Measurements from ENCODE around the gene M1AP. TPM values are rescaled to one million over a fixed set of nuclear protein-coding genes. Genes with fewer than 3 reads are reported as not detected.

M1AP gene
- total and polyA plus RNA-seq, 2 donors from 2014 or later = 0.49 to 3.4 TPM

- H3K36me3 ChIP-seq (ENCODE audit: control insufficient read depth in 2 of 3, insufficient read depth in 3 of 3, low read length in 3 of 3) = no peaks in the 10 kb centered on the region
- no peak for FAIRE-seq
- no peaks in the 10 kb centered on the region for H3K9me3 ChIP-seq (ENCODE audit: control insufficient read depth in 2 of 3, insufficient read depth in 1 of 3, low read length in 3 of 3)
- no peak overlapping the region for H3K9ac ChIP-seq (ENCODE audit: low read length in 3 of 3)
- DNase-seq = no peak
- intact Hi-C loops (cut with DNase I) = no loop called here
- H3K4me3 ChIP-seq (ENCODE audit: low read length in 3 of 3) = no peak overlapping the region
- H3K4me1 ChIP-seq (ENCODE audit: control insufficient read depth in 2 of 3, insufficient read depth in 2 of 3, low read depth in 1 of 3, low read length in 3 of 3) = peaks cover 0 to 7% (median 0%) of the 10 kb centered on the region in 3 donors
- no peak for TF ChIP-seq CTCF (IDR thresholded peaks at IDR 0.05; ENCODE audit: borderline replicate concordance, extremely low read depth, insufficient read depth)
- H3K27ac ChIP-seq (ENCODE audit: low read depth in 2 of 2, low read length in 2 of 2) = no peak overlapping the region
- H3K27me3 ChIP-seq (ENCODE audit: control insufficient read depth, insufficient read depth, low read length) = no peaks in the 10 kb centered on the region
Observed at GRCh38 chr2:74551530-74551929, 96.6 kb downstream of the M1AP start.

- Histone ChIP-seq H3K27me3 (ENCODE audit: control insufficient read depth, insufficient read depth, low read length) (no peaks in the 10 kb centered on the region), H3K36me3 (ENCODE audit: control insufficient read depth in 2 of 3, insufficient read depth in 3 of 3, low read length in 3 of 3) (no peaks in the 10 kb centered on the region), H3K4me3 (ENCODE audit: low read length in 3 of 3) (no peak overlapping the region), H3K9me3 (ENCODE audit: control insufficient read depth in 2 of 3, insufficient read depth in 1 of 3, low read length in 3 of 3) (no peaks in the 10 kb centered on the region), H3K9ac (ENCODE audit: low read length in 3 of 3) (no peak overlapping the region), H3K27ac (ENCODE audit: low read depth in 2 of 2, low read length in 2 of 2) (no peak overlapping the region), H3K4me1 (ENCODE audit: control insufficient read depth in 2 of 3, insufficient read depth in 2 of 3, low read depth in 1 of 3, low read length in 3 of 3) (peaks cover 0 to 7% (median 0%) of the 10 kb centered on the region in 3 donors)
- intact Hi-C loops (cut with DNase I) = no loop called here
- DNase-seq = peak in 1 of 5 donors; percentile 10
- no peak for TF ChIP-seq CTCF (IDR thresholded peaks at IDR 0.05; ENCODE audit: borderline replicate concordance, extremely low read depth, insufficient read depth)
- FAIRE-seq = no peak
Observed at GRCh38 chr2:74550231-74550630, 97.9 kb downstream of the M1AP start.

- DNase-seq = peak; percentile 62 to 88 (median 84)
- no peak for TF ChIP-seq CTCF (IDR thresholded peaks at IDR 0.05; ENCODE audit: borderline replicate concordance, extremely low read depth, insufficient read depth)
- peak overlapping the region in 1 of 3 donors; percentile 55 for H3K9ac ChIP-seq (ENCODE audit: low read length in 3 of 3)
- peaks cover 0 to 7% (median 0%) of the 10 kb centered on the region in 3 donors for H3K4me1 ChIP-seq (ENCODE audit: control insufficient read depth in 2 of 3, insufficient read depth in 2 of 3, low read depth in 1 of 3, low read length in 3 of 3)
- no peak overlapping the region for H3K27ac ChIP-seq (ENCODE audit: low read depth in 2 of 2, low read length in 2 of 2)
- H3K9me3 ChIP-seq (ENCODE audit: control insufficient read depth in 2 of 3, insufficient read depth in 1 of 3, low read length in 3 of 3) = no peaks in the 10 kb centered on the region
- no peak for FAIRE-seq
- peak overlapping the region; percentile 28 to 63 (median 44) for H3K4me3 ChIP-seq (ENCODE audit: low read length in 3 of 3)
- no peaks in the 10 kb centered on the region for H3K36me3 ChIP-seq (ENCODE audit: control insufficient read depth in 2 of 3, insufficient read depth in 3 of 3, low read length in 3 of 3)
- intact Hi-C loops (cut with DNase I) = no loop called here
- H3K27me3 ChIP-seq (ENCODE audit: control insufficient read depth, insufficient read depth, low read length) = no peaks in the 10 kb centered on the region
Observed at GRCh38 chr2:74548900-74549826, 99.0 kb downstream of the M1AP start.

All from kidney (tissue), 14 donors.